Fibroblast of peridontal ligament (primary cell): ENCODE results near the gene FHIP2A.
A peak's percentile ranks its signal among the peaks of the same experiment; 100 is the strongest.
"Not testable (repeated sequence)": the region's sequence is repeated elsewhere in the genome, so short reads cannot be mapped to it uniquely, and the experiment has no call there.

Experiments
- DNase-seq: peaks from one replicate; pipeline ENCODE4 v3.0.0-alpha.2; 2010; ENCODE audit errors: extremely low read depth

Gene FHIP2A, protein sequence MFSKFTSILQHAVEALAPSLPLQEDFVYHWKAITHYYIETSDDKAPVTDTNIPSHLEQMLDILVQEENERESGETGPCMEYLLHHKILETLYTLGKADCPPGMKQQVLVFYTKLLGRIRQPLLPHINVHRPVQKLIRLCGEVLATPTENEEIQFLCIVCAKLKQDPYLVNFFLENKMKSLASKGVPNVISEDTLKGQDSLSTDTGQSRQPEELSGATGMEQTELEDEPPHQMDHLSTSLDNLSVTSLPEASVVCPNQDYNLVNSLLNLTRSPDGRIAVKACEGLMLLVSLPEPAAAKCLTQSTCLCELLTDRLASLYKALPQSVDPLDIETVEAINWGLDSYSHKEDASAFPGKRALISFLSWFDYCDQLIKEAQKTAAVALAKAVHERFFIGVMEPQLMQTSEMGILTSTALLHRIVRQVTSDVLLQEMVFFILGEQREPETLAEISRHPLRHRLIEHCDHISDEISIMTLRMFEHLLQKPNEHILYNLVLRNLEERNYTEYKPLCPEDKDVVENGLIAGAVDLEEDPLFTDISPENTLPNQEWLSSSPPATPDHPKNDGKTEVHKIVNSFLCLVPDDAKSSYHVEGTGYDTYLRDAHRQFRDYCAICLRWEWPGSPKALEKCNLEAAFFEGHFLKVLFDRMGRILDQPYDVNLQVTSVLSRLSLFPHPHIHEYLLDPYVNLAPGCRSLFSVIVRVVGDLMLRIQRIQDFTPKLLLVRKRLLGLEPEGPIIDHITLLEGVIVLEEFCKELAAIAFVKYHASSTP

DNA sequence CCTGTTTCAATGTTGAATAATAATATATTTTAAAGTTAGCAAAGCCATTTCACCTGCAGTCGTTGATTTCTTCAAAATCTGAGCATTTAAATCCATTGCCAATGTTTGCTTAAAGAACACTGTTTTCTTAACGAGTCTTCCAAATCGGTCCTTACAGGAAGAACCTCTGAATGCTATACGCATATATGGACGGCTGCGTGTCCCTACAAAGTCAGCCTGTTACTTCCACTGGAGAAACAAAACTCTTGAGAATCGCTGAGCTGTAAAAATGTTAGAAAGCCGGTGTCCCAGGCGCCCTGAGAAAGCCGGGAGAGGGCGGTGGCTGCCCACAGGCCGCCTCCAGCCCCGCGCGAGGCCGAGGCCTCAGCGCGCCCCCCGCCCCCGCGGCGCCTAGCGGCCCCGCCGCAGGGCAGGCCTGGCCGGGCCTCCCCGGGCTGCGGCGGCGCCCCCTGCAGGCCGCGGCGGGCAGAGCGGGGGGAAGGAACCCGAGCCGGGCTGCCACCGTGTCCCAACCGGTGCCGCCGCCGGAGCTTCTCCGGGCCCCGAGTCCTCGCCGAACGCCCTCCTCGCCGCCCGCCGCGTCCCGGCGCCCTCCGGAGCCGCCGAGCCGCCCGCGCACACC lies at the start of gene FHIP2A:
TSS of gene FHIP2A (plus strand) at position 488 of the 622 bp plus-strand sequence. CDS start 299 bp downstream, outside the sequence.
- peak; percentile 66 for DNase-seq

DNA sequence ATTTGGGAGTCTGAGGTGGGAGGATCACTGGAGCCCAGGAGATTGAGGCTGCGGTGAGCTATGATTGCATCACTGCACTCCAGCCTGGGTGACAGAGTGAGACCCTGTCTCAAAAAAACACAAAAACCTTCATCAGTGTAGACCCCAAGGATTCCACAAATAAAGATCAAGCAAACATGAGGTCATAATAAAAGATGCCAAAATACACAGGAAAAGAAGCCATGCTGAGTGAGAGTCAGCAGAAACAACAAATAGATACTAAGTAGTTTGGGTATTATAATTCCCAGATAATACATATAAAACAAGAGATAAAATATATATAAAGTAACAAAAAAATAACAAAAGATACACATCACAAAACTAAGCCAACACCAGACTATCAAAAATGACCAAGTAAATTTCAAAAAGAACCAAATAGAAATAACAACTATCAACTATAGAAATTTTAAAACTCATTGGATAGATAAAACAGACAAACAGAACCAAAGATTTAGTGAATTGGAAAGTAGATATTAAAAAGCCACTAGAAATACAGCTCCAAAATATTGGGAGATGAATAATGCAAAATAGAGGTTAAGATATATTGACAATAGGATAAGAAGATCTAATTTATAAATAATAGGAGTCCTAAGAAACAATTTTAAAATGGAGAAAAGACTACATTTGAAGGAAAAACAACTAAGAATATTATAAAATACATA lies 48.9 kb upstream of the FHIP2A start:
- no peak for DNase-seq

DNA sequence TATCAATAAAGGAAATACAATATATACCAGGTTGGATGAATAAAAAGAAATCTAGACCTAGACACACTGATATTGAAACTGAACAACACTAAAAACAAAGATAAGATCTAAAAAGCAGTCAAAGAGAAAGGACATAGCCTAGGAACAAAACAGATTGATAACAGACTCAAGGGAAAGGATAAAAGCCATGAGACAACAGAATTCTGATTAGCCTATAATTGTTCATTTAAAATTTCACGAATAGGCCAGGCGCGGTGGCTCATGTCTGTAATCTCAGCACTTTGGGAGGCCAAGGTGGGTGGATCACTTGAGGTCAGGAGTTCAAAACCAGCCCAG lies 48.4 kb upstream of the FHIP2A start:
- no peak for DNase-seq

DNA sequence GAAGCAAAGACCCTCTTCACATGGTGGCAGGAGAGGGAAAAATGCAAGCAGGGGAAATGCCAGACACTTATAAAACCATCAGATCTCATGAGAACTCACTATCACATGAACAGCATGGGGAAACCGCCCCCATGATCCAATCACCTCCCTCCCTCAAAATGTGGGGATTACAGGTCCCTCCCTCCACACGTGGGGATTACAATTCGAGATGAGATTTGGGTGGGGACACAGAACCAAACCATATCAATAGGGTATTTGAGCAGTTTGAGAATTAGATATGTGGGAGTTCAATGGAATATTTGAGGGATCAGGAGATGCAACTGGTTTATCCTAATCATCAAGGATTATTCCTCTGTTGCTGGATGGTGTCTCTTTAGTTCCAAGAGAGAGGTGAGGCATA lies 46.5 kb upstream of the FHIP2A start:
- not testable (repeated sequence) for DNase-seq

DNA sequence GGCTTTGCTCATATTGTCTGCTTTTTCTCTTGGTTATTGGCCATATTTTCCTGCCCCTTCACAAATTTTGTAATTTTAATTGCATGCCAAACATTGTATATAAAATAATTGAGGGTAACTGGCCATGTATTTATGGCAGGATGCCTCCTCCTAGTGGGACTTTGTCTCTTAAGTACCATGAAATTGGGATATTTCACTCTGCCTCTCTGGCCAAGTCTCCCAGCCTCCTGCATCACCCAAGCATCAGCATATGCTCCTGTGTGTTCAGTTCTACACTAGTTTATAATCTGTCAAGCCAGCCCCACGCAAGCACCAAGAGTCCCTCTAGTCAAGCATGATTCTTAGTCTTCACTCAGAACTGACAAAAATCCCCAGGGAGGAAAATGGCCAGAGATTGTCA lies 44.2 kb upstream of the FHIP2A start:
- no peak for DNase-seq

DNA sequence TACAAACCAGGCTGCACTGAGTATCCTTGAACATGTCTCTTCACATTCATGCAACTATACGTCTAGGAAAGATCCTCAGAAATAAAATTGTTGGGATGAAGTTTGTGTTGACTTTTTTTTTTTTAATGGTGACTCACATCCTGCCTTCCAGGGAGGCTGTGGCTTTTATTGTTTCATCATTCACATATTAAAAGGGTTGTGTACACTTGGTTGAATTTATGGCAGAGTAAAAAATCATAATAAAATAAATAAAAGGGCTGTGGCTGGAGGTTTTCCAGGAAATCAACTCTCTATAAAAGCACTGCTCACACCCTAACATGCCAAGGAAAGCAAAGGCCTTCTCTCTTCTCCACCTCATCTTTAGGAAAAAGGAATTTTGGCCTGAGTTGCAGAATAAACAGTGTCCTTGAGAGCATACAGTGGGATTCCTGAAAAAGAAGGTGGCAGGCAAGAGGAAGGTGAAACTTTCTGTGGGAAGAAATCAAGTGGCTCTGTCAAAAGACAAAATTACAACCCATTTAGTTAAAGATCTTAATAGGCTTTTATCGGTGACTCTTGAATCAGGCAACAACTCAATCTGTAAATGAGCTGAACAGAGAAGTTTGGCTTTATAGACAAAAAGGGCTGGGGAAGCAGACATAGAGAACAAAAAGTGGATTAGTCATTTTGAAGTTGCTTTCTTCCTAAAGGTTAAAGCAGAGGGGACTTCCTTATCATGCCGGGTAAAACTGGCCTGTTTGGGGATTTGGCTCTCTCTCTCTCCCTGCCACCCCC lies 41.6 kb upstream of the FHIP2A start:
- DNase-seq = peak; percentile 89

DNA sequence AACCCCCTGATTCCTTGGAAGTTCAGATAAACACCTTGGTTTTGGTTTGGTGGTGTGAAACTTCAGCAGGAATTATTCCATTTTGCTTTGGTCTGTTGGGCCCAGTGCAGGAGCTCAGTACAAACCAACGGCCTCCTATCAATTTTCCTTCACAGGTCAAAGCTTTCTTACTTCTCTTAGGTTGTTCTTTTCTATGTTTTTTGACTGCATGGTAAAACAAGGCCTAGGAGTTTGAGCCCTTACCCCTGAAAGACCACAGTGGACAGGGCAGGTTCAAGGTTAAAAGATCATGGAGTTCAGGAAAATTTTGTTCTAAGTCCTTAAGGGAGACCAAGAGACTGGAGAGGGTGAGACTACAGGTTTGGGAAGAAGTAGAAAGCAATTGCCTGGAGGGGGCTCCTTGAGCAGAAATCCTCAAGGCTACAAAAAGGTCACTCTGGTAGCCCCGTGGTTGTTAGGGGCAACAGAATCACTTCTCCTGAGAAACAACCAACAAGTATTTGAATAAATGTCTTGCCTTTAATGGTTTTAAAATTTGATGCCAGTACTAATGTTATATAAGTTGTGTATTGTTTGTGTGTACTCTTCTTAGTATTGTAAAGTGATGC lies 40.9 kb upstream of the FHIP2A start:
- no peak for DNase-seq

DNA sequence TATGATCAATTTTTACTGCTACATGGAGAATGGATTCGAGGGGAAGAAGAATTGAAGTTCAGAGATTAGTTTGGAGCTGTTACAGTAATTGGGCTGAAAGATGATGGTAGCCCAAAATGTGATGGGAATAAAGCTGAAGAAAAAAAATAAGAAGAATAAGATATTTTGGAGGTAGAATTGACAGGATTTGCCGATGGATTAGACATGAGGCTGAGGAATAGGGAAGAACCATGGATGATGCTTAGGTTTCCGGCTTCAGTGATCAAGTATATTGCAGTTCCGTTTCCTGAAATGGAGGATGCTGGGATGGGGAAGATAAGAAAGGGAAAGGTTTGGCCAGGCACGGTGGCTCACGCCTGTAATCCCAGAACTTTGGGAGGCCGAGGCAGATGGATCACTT lies 38.9 kb upstream of the FHIP2A start:
- DNase-seq = no peak

DNA sequence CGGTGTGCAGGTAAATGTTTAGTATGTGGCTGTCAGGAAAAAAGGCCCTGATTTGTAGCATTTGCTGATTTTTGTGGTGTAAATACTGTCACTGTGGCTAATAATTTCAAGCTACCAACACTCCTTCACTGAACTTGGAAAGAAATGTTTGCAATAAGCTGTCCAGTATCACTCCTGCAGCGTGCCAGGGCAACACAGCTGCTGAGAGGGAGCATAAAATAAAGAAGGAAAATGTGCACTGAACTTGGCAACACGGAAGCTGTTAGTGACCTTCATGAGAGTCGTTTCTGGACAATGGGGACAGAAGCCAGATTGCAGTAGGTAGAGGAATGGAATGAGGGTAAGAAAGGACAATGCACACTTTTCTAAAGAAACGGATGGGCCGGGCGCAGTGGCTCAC lies 37.9 kb upstream of the FHIP2A start:
- DNase-seq = no peak

DNA sequence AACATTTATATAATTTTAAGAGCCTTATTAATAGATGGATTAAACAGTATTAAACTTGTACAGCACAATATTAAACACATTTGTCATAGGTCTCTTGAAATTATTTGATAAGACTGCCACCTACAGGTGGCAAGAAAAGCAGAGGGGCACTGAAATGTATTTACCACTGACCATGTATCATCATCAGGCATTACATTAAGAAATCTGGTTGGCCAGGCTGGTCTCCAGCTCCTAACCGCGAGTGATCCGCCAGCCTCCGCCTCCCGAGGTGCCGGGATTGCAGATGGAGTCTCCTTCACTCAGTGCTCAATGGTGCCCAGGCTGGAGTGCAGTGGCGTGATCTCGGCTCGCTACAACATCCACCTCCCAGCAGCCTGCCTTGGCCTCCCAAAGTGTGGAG lies 35.1 kb upstream of the FHIP2A start:
- DNase-seq = peak; percentile 70

DNA sequence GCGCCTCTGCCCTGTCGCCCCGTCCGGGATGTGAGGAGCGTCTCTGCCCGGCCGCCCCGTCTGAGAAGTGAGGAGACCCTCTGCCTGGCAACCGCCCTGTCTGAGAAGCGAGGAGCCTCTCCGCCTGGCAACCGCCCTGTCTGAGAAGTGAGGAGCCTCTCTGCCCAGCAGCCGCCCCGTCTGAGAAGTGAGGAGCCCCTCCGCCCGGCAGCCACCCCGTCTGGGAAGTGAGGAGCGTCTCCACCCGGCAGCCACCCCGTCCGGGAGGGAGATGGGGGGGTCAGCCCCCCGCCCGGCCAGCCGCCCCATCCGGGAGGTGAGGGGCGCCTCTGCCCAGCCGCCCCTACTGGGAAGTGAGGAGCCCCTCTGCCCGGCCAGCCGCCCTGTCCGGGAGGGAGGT lies 34.4 kb upstream of the FHIP2A start:
- not testable (repeated sequence) for DNase-seq

DNA sequence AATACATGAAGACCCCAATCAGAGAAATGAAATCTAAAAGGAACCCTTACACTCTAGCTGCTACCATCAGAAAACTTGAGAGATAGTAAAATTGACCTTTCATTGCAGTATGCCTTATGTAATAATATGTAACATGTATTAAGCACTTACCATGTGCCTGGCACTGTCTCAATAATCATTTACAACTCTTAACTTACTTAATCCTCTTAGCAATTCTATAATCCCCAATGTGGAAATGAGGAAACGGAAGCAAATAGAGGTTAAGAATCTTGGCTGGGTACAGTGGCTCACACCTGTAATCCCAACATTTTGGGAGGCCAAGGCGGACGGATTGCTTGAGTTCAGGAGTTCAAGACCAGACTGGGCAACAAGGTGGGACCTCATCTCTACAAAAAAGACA lies 29.8 kb upstream of the FHIP2A start:
- DNase-seq = no peak

DNA sequence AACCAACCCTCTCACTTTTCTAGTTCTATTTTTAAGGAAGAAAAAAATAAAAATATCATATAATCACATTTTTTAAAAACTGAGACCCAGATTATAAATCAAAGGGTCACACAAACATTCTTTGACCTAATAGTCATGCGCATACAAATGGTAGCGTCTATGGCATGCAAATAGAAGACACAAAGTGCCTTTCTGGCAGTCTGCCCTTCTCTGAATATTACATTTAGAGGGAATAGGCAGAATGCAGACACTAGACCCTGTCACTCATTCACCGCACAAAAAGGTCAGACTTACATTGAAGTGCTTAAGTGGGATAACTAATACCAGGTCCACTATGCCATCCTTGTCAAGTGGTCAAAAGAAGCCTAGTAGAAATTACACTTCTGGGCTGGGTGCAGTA lies 26.5 kb upstream of the FHIP2A start:
- no peak for DNase-seq

DNA sequence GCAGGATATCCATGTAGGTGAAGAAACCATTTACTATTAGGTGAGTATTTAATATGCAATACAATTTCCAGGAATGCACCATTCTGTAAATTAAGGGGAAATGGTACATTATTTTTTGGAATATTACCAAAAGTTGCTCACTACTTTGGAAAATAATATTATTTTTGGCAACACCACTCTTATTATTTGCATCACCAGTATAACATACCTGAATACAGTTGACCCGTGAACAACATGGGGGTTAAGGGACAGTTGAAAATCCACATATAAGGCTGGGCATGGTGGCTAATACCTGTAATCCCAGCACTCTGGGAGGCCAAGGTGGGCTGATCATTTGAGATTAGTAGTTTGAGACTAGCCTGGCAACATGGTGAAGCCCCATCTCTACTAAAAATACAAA lies 21.2 kb upstream of the FHIP2A start:
- DNase-seq = no peak

DNA sequence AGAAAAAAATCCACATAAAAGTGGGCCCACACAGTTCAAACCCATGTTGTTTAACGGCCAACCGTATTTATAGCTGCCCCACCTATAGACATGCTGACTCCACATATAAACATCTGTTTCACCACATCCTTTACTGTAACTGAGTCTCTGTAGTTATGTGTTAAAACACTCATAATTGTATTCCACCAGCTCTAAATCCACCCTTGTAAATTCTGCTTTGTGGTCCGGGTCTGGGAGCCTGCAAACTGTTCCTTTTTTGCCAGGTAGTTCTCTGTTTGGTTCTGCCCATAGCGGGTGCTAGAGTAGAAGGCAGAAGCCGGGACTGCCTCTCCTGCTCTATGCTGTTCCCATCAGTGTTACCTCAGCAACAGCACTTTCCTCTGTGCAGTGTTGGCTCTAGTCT lies 20.2 kb upstream of the FHIP2A start:
- DNase-seq = no peak

DNA sequence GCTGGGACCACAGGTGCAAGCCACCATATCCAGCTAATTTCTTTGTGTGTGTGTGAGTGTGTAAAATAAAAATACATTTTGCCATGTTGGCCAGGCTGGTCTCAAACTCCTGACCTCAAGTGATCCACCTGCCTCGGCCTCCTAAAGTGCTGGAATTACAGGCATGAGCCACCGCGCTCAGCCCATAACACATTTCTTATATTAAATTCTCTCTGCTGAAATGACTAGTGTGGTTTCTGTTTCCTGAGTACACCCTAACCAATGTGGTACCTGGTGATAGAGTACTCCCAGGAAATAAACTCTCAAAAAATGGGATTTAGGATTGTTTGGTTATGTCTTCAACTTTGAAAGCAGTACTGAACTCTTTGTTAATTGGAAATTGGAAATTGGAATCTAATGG lies 19.4 kb upstream of the FHIP2A start:
- no peak for DNase-seq

DNA sequence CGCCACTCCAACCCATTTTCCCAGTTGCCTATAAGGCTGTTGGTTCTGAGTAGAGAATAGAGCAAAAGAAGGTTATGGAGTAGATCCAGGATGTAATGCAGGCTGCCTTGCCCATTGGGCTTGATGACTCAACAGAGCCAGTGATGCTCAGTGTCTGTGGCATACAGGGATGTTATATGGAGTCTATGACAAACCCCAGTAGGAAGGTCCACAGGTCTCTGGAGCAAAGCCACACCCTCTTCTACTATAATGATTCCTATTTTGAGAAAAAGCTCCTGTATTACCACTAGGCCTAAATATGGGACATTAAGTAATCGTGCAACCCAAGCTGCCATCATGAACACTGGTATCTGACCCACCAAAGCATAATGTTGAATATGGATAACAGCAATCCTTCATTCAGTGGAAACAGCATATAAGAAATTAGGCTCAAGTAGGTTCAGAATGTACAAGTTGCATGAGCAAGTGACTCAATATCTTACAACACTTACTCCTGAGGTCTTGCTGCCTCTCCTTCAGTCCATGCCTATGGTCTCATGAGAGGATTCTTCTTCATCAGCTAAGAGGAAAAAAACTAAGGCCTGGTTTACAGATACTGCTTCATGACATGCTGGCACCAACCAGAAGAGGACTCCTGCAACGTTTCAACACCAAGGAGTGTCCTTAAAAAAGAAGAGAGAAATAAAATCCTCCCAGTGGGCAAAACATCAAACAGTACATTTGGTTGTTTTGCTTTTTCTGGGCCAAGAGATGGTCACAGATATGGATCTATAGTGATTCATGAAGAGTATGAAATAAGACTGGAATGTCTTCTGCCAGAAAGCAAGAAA lies 14.8 kb upstream of the FHIP2A start:
- DNase-seq = no peak

DNA sequence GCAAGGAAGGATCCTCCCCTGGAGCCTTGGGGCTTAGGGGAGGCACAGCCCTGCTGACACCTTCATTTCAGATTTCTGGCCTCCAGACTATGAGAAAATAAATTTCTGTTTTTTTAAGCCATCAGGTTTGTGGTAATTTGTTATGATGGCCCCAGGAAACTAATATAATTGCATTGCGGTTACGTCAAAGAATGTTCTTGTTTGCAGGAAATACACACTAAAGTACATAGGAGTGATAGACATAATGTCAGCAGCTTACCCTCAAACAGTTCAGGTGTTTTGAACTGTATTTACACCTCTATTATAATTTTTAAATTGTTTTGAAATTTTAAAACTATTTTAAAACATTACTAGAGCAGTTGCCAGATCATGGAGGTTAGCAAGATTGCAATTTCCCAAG lies 12.6 kb upstream of the FHIP2A start:
- no peak for DNase-seq

DNA sequence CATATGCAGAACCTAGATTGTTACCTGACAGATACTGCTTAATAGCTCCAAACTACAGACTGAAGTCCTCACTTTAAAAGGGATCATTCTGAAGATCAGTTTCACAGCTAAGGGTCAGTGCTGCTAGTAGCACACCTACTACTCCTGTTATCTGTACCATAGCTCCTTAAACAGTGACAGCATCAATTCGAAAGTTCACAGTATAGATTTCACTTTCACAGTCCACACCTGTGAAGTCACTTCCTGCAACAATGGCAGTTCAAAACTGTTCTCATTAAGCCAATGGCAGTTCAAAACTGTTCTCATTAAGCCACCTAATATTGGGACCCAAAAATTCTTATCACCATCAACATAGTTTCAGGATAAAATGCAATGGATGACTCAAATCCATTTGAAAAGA lies 10.7 kb upstream of the FHIP2A start:
- DNase-seq = no peak

DNA sequence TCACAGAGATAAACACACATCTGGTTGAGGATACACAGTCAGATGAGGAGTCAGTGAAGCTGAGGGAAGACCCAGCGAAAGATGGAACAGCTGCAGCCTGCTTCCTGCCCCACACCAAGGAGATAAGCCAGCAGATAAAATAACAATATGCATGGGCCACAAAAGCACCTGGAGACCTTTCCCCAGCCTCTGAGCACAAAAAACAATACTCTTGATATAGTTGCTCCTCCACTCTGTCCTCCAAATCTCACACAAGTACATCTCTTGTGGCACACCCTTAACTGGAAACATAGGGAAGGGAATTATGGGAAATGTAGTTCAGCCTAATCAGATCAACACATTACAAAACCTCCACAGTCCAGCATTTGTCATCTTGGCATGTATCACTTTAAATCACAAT lies 9.7 kb upstream of the FHIP2A start:
- DNase-seq = no peak
